NCI-H128 (cell line): Measurements from ENCODE around the gene MRPL30.
"Not testable (repeated sequence)": the region's sequence is repeated elsewhere in the genome, so short reads cannot be mapped to it uniquely, and the experiment has no call there.

Source experiments
- DNase-seq: peaks from one replicate; lab custom pipeline; 2025; ENCODE audit not compliant: unreplicated experiment; lab: John Stamatoyannopoulos, UW

MRPL30 gene

GRCh38 chr2:99180755-99181623 is at the start of gene MRPL30, which contains the start of gene MITD1:
Gene MRPL30, plus strand, starts transcription at chr2:99181184. Its CDS starts 5,020 bp downstream, at chr2:99186204.
Gene MITD1, minus strand, starts transcription at chr2:99181058. Its CDS starts 77 bp downstream, at chr2:99180981.
- peak; percentile 97 for DNase-seq

- not testable (repeated sequence) for DNase-seq
Observed at GRCh38 chr2:99135044-99135556, 45.9 kb upstream of the MRPL30 start.

DNA sequence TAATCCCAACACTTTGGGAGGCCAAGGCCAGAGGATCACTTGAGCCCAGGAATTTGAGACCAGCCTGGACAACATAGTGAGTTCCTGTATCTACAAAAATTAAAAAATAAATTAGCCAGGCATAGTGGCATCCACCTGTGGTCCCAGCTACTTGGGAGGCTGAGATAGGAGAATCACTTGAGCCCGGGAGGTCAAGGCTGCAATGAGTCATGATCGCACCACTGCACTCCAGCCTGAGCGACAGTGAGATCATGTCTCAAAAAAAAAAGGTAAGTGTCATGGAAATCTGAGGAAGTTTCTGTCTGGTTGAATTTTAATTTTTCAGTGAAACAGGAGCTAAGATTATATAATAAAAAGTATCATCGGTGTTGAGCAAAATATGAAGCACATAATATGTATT is 42.0 kb upstream of the MRPL30 start:
- no peak for DNase-seq

DNA sequence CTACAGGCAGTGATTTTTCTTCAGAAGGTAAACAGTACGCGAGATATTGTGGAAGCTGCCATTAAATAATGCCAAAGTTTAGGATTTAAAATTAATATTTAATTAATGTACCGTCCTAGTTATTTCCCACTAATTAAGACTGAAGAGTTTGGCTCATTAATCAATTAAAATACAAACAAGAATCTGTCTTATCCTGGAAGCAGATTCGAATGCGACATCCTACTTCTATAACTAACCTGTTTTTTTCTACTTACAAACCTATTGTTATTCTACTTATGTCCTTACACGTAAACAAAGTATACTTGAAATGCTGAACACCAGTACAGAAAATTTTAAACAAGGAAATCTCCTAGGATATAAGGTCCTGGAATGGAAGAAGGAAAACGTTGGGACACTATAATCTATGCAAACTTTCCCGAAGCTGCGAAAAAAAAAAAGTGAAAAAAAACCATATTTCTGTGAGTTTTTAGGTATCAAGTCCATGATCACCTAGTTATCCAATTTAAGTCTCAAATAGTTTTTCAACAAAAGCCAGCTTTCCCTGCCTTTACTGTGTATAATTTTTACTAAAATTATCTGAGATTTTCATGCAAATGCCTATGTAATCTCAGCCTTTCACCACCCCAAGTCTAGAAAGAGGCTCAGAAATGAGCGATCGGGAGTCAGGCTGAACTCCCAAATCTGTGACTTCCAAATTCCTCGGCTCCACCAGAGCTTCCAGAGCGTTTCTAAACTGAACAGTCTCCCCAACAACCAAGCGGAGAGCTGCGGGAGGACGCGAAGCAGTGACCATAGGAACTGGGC is 40.7 kb upstream of the MRPL30 start:
- no peak for DNase-seq

- no peak for DNase-seq
Observed at GRCh38 chr2:99140860-99141109, 40.2 kb upstream of the MRPL30 start.

DNA sequence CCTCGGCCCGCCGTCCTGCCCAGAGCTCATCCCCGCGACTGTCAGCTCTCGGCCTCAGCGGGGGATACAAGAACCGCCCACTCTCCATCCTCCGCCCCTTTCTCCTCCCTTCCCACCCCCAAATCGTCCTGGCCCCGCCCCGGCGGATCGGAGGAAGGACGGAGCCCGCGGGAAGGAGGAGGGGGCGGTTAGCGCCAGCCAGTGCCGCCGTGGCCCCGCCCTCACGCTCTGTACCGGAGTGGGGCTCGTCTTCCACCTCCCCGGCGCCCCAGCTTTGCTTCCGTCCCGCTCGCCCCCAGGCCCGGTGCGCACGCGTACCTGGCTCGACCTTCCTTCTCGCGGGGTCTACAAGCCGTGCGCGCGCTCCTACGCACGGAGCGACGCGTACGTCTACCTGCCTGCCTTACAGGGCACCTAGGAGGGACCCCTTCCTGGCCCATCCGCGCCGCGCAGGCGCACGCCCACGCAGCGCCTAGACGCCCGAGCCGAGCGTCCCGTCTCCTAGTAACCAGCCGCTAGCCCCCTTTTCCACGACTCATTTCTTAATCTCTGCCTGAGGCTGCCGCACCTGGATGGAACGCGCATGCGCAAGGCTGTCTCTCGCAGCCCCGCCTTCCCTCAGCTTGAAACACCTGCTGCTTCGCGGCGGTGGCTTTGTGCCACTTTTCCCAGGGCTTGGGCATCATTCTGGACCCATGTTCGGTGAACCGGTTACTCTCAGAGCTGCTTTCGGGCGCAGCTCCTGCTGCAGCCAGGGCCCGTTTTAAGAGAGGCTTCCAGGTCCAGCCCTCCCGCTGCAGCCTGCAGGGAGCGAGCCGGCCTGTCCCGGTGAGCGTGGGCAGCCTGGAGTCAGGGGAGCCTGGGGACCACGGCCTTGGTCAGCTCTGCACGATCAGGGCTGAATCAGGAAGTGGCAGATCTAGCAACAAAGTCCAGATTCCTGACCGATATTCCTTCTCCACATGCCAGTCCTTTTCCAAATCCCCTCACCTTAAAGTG is 39.6 kb upstream of the MRPL30 start, which contains the start of gene C2orf15:
Gene C2orf15 (plus strand): TSS at position 598 of the 999 bp plus-strand sequence. CDS start 8,852 bp downstream, outside the sequence.
- DNase-seq: peak; percentile 99

DNA sequence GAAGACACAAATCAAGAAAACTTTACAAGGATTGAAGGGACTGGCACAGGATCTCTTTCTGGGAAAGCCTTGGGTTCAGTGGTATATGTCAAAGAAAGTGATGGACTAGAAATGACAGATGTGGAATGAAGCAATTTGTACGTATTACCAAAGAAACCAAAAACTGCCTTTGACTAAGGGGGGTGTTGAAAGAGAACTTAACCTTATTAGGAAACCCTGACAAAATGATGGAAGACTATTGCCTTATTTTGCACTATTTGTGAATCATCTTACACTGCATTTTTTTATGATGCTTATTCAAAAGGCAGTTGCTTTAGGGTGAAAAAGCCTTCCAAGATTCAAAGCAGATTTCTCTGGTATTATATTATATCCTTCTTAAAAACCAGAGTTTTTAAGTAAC is 30.3 kb upstream of the MRPL30 start:
- DNase-seq: no peak

DNA sequence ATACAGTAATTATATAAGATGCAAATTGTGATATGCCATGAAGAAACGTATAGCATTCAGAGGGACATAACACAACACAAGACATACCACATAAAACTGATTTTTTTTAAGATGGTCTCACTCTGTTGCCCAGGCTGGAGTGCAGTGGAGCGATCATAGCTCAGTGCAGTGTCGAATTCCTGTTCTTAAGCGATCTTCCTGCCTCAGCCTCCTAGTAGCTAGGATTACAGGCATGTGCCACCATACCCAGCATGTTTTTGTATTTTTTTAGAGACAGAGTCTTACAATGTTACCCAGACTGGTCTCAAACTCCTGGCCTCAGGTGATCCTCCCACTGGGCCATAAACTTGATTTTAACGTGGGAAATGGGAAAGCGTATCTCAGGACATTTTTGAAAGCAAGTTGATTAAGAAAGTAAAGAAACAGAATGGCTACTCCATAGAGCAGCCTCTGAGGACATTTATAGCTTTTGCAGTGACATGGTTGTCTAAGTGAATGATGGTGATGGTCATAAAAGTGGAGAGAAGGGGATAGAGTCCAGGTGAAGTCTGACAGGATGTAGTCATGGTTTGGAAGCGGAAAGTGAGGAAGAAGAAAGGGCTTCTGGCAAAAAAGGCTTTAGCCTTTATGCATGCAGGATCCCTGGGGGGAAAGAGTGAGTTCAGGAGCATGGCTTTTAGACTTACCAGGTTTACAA is 28.6 kb upstream of the MRPL30 start:
- DNase-seq: no peak

DNA sequence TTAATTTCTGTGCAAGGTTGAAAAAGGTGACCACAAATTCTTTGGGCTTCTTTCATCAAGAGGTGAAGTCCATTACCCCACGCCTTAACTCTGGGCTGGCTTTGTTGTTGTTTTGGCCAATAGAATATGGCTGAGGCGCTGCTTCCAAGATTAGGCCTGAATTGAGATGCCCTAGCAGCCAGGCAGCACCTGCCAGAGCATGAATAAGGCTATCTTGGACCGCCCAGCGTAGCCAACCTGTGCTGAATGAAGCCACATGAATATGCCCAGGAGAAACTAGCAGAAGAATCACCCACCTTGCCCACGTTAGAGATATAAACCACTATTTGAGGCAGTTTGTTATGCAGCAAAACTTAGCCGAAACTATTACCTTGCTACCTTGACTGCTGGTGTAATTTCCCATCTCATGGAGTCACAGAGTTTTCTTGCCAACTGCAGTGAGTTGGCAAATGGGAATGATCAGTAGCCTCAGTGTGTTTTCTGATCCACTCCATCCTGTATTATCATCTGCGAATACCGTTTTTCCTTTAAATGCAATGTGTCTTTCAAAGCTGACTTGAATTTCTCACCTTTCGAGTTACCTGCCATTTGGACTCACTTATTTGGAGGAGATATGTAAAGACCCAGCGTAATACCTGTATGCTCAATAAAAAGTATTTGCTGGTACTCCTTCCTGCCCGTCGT is 26.9 kb upstream of the MRPL30 start:
- DNase-seq: no peak

DNA sequence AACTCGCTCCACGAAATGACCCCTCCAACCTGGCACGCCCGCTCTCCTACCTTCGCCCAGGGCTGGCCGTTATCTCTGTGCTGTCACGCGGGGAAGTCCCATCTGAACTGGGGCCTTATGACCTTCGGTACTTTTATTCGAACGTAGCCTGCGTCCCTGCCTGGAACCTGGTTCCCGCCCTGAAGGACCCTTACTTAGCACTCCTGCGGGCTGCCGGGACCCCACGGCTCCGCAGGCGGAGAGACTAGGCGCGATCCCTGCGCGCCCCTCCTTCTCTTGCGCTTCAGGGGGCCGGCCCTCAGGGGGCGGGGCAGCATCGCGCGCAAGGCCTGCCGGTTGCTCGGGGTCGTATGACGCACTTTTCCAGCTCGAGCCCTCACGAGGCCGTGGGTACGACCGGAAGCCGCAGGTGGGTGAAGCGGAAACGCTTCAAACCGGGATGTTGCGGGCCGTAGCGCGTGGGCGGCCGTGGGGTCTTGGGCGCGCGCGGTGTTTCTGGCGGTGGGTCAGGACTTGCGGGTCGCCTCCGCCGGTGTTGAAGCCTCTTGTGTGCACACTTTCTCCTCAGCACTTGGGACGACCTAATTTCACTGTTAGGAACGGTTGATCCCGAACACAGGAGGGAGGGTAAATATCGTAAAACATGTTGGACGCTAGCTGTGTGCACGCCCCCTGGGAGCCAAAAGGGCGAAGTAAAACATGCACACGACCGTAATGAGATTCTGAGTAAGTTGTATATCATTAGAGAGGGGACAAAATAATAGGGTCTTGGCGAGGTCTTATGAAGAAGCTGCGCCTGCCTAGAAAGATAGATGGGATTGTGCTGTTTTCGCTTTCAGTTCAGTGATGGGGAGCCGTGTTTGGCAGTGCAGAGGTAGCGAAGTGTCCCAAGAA is 26.1 kb upstream of the MRPL30 start, which contains the start of the genes LIPT1 and TSGA10:
Gene LIPT1 (plus strand): TSS at position 325 of the 894 bp plus-strand sequence. CDS start 6,991 bp downstream, outside the sequence.
Gene TSGA10 (minus strand): TSS at position 300 of the 894 bp plus-strand sequence. CDS start 45,503 bp downstream, outside the sequence.
- peak; percentile 85 for DNase-seq

DNA sequence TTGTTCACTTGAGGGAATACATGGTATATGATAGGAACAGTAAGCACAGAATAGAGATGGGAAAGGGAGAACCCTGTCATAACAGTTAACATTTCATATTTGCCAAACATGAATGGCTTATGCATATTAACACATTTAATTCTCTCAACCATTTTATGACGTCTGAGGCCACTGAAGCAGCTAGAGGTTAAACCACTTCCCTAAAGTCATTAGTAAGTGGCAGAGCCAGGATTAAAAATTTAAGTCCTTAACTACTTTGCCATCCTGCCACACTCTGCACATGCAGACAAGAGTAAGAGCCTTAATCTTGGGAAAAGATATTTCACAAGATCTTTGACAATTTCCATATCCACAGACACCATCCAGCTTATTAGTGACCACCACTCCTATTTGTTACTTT is 24.1 kb upstream of the MRPL30 start:
- no peak for DNase-seq

DNA sequence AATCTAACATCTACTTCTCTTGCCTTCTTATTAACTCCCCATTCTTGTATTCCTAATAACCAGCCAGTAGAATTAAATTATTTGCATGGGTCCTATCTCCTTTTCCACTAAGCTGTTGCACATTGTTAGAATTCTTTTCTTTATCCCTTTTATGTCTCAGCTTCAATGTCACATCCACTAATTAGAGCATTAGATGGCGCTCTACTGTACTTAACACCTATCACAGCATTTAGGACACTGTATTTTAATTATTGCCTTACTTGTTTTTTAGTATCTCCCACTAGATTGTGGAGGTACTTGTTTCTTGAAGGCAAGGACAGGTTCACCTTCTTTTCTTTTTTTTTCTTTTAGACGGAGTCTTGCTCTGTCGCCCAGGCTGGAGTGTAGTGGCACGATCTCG is 22.4 kb upstream of the MRPL30 start:
- no peak for DNase-seq

DNA sequence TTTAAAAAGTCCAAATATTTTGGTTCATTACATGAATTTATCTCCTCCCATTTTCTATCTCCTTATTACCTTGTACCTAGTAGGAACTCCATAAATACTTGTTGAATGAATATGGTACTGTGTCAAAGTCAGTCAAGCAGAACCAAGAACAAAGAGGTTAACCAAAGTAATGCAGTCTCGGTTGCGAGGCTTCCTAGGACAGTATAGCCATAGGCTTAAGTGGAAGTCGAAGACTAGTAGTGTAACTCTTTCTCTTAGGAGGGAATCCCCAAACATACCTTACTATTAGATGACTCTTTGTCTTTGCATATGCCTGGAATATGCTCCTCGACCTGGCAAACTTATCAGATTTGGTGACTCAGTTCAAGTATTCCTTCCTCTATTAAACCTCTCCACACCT is 21.4 kb upstream of the MRPL30 start:
- DNase-seq: no peak

GRCh38 chr2:99166218-99166617 is 14.8 kb upstream of the MRPL30 start:
- DNase-seq: no peak

- DNase-seq: no peak
Observed at GRCh38 chr2:99169534-99169933, 11.4 kb upstream of the MRPL30 start.

GRCh38 chr2:99171377-99172140 is 9.4 kb upstream of the MRPL30 start:
- no peak for DNase-seq

DNA sequence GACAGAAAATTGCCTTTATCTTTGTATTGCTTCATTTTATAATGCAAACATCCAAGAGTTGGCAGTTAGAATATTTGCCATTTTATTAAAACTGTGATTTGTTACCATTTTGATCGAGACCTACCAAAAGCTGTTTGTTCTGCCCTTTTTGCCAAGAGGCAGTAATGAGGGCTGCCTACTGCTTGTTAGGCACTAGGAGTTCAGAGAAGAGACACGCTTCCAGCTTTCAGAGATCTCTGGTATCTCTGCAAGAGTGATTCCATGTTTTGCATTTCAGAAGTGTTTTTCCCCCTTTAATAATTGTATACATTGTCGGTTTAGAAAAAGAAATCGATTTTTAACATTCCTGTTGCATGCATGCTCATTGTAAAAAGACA is 628 bp downstream of the MRPL30 start:
- DNase-seq: no peak
